ENCODE results near the gene ZNRD2. TPM values are rescaled to one million over a fixed set of nuclear protein-coding genes. Genes with fewer than 3 reads are reported as not detected.
A peak's percentile ranks its signal among the peaks of the same experiment; 100 is the strongest.

Gene ZNRD2
- total and polyA plus RNA-seq, 2 donors from 2014 or later = 32.0 to 60.4 TPM

DNA sequence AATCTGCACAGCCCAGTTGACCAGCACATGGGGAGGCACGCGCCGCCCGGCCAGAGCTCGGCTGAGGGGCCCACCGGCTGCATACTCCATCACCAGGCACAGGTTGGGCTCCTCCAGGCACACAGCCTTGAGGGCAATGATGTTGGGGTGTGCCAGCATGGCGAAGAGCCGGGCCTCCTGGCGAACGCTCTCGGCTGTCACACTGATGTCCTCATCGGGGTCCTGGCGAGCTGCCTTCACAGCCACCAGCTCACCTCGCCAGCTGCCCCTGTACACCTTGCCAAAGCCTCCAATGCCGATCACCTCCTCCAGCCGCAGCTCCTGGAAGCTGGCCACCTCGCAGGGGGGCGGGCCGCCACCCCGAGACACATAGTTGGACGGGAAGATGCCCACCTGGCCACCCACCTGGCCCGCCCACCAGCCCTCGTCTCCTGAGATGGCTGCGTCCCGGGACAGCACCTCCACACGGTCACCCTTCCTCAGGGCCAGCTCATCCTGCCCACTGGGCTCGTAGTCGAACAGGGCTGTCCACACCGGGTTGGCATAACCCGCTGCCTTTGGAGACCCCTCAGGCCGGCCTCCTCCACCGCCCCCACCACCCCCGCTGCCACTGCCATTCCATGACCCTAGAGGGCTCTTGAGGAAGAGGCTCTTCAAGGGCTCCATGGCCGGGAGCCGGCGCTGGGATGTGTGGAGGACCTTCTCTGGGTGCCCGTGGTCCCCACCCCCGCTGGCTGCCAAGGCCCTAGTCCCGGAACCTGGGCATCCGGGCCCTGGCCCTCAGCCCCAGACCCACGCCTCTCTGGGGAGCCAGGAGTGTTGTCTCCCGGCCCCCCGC lies 43.0 kb downstream of the ZNRD2 start:
- DNase-seq (peak in 1 of 5 donors; percentile 91), FAIRE-seq (no peak)
- H3K9ac ChIP-seq (ENCODE audit: low read length in 3 of 3) = peak overlapping the region in 2 of 3 donors; percentile 71 to 80
- peaks cover 0 to 11% (median 4%) of the 10 kb centered on the region in 3 donors for H3K36me3 ChIP-seq (ENCODE audit: control insufficient read depth in 2 of 3, insufficient read depth in 3 of 3, low read length in 3 of 3)
- H3K4me1 ChIP-seq (ENCODE audit: control insufficient read depth in 2 of 3, insufficient read depth in 2 of 3, low read depth in 1 of 3, low read length in 3 of 3) = peaks cover 0 to 47% (median 0%) of the 10 kb centered on the region in 3 donors
- TF ChIP-seq, protein P1, sequence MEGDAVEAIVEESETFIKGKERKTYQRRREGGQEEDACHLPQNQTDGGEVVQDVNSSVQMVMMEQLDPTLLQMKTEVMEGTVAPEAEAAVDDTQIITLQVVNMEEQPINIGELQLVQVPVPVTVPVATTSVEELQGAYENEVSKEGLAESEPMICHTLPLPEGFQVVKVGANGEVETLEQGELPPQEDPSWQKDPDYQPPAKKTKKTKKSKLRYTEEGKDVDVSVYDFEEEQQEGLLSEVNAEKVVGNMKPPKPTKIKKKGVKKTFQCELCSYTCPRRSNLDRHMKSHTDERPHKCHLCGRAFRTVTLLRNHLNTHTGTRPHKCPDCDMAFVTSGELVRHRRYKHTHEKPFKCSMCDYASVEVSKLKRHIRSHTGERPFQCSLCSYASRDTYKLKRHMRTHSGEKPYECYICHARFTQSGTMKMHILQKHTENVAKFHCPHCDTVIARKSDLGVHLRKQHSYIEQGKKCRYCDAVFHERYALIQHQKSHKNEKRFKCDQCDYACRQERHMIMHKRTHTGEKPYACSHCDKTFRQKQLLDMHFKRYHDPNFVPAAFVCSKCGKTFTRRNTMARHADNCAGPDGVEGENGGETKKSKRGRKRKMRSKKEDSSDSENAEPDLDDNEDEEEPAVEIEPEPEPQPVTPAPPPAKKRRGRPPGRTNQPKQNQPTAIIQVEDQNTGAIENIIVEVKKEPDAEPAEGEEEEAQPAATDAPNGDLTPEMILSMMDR (IDR thresholded peaks at IDR 0.05; ENCODE audit: borderline replicate concordance, extremely low read depth, insufficient read depth) = no peak
- peak overlapping the region; percentile 16 to 79 (median 49) for H3K4me3 ChIP-seq (ENCODE audit: low read length in 3 of 3)
- H3K27ac ChIP-seq (ENCODE audit: low read depth in 2 of 2, low read length in 2 of 2) = peak overlapping the region; percentile 82 to 91
- intact Hi-C loops (cut with DNase I) = no loop called here
- H3K27me3 ChIP-seq (ENCODE audit: control insufficient read depth, insufficient read depth, low read length) = no peaks in the 10 kb centered on the region
- no peaks in the 10 kb centered on the region for H3K9me3 ChIP-seq (ENCODE audit: control insufficient read depth in 2 of 3, insufficient read depth in 1 of 3, low read length in 3 of 3)

DNA sequence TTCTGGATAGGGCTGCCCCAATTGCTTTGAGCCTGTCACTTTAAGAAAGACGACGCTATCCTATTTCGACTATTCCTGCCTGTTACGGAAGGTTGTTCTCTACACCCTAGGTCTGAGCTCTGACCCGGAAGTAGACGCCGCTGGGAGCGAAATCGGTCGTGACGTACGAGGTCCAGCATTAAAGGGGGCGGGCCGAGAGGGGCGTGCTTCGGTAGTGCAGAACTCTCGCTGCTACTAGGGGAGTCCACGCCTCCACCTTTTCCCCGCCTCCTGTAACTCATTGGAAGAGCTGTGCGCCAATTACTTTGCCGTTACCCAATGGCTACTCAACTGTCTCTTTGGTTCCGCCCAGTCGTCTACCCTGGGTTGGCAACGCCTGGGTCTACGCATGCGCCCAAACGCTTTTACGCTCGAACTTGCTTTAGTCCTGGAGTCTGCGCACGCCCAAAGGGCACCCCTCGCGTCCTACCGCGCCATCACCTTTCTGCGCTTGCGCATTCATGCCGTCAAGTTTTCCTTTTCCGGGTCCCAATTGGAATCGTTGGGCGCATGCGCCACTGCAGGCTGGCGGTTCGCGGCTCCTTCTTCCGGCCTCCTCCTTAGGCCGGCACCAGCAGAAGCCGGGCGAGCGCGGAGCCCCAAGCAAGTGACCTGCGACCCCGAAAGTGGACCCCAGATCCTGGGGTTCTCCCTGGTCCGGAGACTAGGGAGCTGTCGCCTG lies 45.1 kb downstream of the ZNRD2 start, which contains the start of gene PCNX3:
TSS of gene PCNX3 (plus strand) at position 548 of the 721 bp plus-strand sequence. CDS start 536 bp downstream, outside the sequence.
- FAIRE-seq (peak; percentile 99), DNase-seq (peak; percentile 100)
- Histone ChIP-seq H3K27me3 (ENCODE audit: control insufficient read depth, insufficient read depth, low read length) (no peaks in the 10 kb centered on the region), H3K4me3 (ENCODE audit: low read length in 3 of 3) (peak within 1 kb of the TSS; percentile 79 to 93 (median 92)), H3K36me3 (ENCODE audit: control insufficient read depth in 2 of 3, insufficient read depth in 3 of 3, low read length in 3 of 3) (peaks cover 2 to 12% (median 5%) of the 10 kb centered on the region in 3 donors), H3K9ac (ENCODE audit: low read length in 3 of 3) (peak within 1 kb of the TSS; percentile 66 to 87 (median 80)), H3K9me3 (ENCODE audit: control insufficient read depth in 2 of 3, insufficient read depth in 1 of 3, low read length in 3 of 3) (no peaks in the 10 kb centered on the region), H3K27ac (ENCODE audit: low read depth in 2 of 2, low read length in 2 of 2) (peak within 1 kb of the TSS; percentile 79 to 91), H3K4me1 (ENCODE audit: control insufficient read depth in 2 of 3, insufficient read depth in 2 of 3, low read depth in 1 of 3, low read length in 3 of 3) (peaks cover 0 to 39% (median 0%) of the 10 kb centered on the region in 3 donors)
- intact Hi-C loops (cut with DNase I) = no loop called here
- TF ChIP-seq, protein P1 (IDR thresholded peaks at IDR 0.05; ENCODE audit: borderline replicate concordance, extremely low read depth, insufficient read depth) = peak; percentile 30

DNA sequence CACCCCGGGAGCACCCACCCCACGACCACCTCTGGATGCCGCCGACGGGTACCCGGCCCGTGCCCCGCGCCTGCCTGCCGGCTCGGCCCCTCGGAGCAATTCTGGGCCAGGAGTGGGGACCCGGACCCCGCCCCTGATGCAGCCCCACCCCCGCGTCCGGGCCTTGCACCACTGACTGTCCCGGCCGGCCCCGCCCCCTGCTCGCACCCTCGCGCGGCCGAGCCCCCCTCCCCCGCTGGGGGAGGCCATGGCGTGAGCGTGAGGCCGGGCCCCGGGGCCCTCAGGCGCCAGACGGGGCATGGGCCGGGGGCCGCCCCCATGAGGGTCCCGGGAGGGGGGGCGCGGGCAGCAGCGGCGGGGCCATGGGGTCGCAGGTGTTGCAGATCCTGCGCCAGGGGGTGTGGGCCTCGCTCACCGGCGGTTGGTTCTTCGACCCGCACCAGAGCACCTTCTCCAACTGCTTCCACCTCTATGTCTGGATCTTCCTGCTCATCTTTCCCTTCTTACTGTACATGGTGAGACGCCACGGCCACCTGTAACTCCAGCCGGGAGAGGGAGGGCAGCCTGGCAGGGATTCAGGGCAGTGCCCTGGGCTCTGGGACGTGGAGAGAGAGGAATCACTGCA lies 45.8 kb downstream of the ZNRD2 start:
- intact Hi-C loops (cut with DNase I) = no loop called here
- peaks cover 0 to 33% (median 0%) of the 10 kb centered on the region in 3 donors for H3K4me1 ChIP-seq (ENCODE audit: control insufficient read depth in 2 of 3, insufficient read depth in 2 of 3, low read depth in 1 of 3, low read length in 3 of 3)
- no peak for FAIRE-seq
- no peaks in the 10 kb centered on the region for H3K9me3 ChIP-seq (ENCODE audit: control insufficient read depth in 2 of 3, insufficient read depth in 1 of 3, low read length in 3 of 3)
- peak overlapping the region; percentile 2 to 68 (median 38) for H3K9ac ChIP-seq (ENCODE audit: low read length in 3 of 3)
- H3K27ac ChIP-seq (ENCODE audit: low read depth in 2 of 2, low read length in 2 of 2) = peak overlapping the region; percentile 9 to 71
- peak overlapping the region; percentile 53 to 76 (median 59) for H3K4me3 ChIP-seq (ENCODE audit: low read length in 3 of 3)
- peak in 2 of 5 donors; percentile 25 to 61 for DNase-seq
- peaks cover 2 to 12% (median 5%) of the 10 kb centered on the region in 3 donors for H3K36me3 ChIP-seq (ENCODE audit: control insufficient read depth in 2 of 3, insufficient read depth in 3 of 3, low read length in 3 of 3)
- no peaks in the 10 kb centered on the region for H3K27me3 ChIP-seq (ENCODE audit: control insufficient read depth, insufficient read depth, low read length)
- TF ChIP-seq, protein P1 (IDR thresholded peaks at IDR 0.05; ENCODE audit: borderline replicate concordance, extremely low read depth, insufficient read depth) = no peak
